ENCODE results near the gene TLE6.

DNA sequence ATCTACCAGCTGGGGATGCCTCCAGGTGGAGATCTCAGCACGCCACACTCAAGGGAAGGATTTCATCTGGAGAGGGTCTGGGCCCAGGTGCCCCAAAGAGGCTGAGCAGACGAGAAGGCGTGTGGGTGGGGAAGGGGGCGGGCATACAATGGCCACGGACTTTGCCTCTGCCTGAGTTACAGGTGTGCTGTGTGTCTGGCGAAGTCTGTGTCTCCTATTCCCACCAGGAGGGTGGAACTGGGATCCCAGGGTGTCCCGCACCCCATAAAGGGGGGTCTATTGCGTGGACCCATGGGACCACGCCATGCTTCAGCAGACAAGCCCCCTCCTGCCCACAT lies 48.2 kb downstream of the TLE6 start:
- no peak for TF ChIP-seq TAF1 (IDR thresholded peaks at IDR 0.05; ENCODE audit: borderline replicate concordance, low read depth, low read length)
- TF ChIP-seq KAT2A (conservative IDR thresholded peaks at IDR 0.05; ENCODE audit: control insufficient read depth, low read depth, low read length): no peak
- TF ChIP-seq, protein P1, sequence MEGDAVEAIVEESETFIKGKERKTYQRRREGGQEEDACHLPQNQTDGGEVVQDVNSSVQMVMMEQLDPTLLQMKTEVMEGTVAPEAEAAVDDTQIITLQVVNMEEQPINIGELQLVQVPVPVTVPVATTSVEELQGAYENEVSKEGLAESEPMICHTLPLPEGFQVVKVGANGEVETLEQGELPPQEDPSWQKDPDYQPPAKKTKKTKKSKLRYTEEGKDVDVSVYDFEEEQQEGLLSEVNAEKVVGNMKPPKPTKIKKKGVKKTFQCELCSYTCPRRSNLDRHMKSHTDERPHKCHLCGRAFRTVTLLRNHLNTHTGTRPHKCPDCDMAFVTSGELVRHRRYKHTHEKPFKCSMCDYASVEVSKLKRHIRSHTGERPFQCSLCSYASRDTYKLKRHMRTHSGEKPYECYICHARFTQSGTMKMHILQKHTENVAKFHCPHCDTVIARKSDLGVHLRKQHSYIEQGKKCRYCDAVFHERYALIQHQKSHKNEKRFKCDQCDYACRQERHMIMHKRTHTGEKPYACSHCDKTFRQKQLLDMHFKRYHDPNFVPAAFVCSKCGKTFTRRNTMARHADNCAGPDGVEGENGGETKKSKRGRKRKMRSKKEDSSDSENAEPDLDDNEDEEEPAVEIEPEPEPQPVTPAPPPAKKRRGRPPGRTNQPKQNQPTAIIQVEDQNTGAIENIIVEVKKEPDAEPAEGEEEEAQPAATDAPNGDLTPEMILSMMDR (IDR thresholded peaks at IDR 0.05 in 2 of 3, conservative IDR thresholded peaks at IDR 0.05 in 1 of 3; ENCODE audit: control insufficient read depth in 2 of 3, extremely low read depth in 1 of 3, insufficient read depth in 1 of 3, low read depth in 3 of 3, low read length in 3 of 3): no peak
- TF ChIP-seq FOXM1 (IDR thresholded peaks at IDR 0.05; ENCODE audit: low read depth, low read length): no peak
- TF ChIP-seq, protein P2, sequence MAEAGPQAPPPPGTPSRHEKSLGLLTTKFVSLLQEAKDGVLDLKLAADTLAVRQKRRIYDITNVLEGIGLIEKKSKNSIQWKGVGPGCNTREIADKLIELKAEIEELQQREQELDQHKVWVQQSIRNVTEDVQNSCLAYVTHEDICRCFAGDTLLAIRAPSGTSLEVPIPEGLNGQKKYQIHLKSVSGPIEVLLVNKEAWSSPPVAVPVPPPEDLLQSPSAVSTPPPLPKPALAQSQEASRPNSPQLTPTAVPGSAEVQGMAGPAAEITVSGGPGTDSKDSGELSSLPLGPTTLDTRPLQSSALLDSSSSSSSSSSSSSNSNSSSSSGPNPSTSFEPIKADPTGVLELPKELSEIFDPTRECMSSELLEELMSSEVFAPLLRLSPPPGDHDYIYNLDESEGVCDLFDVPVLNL (IDR thresholded peaks at IDR 0.05; ENCODE audit: low read depth, low read length): no peak
- TF ChIP-seq, protein P3, sequence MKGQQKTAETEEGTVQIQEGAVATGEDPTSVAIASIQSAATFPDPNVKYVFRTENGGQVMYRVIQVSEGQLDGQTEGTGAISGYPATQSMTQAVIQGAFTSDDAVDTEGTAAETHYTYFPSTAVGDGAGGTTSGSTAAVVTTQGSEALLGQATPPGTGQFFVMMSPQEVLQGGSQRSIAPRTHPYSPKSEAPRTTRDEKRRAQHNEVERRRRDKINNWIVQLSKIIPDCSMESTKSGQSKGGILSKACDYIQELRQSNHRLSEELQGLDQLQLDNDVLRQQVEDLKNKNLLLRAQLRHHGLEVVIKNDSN (IDR thresholded peaks at IDR 0.05; ENCODE audit: borderline replicate concordance, extremely low read length, insufficient read depth, low read depth, low read length): no peak
- TF ChIP-seq BHLHE40 (IDR thresholded peaks at IDR 0.05; ENCODE audit: borderline replicate concordance in 1 of 2, low read depth in 2 of 2, low read length in 1 of 2): no peak
- TF ChIP-seq POLR2AphosphoS2 (IDR thresholded peaks at IDR 0.05; ENCODE audit: low read depth, low read length): no peak
- TF ChIP-seq SRF (IDR thresholded peaks at IDR 0.05; ENCODE audit: low read depth in 2 of 2, low read length in 2 of 2): no peak

Data from GM12878 (cell line).